Liver (tissue), 9 donors: ENCODE results near the gene GCH1. TPM values are rescaled to one million over a fixed set of nuclear protein-coding genes. Genes with fewer than 3 reads are reported as not detected.

Source experiments
- DNase-seq: peaks from one replicate; pipeline ENCODE4 v3.0.0-alpha.2; 2017; ENCODE audit warnings: low spot score
- H3K27ac ChIP-seq, 2 donors: one replicate each; pipeline ENCODE4 v1.7.0; 2013; ENCODE audit warnings: inconsistent platforms in 2 of 2, low read length in 2 of 2, control low read depth in 1 of 2, low read depth in 1 of 2, mild to moderate bottlenecking in 1 of 2
- H3K27me3 ChIP-seq, 4 donors: one replicate each; pipeline versions ENCODE4 v1.6.1 to v1.7.0; 2013; ENCODE audit warnings: low read length in 3 of 4, inconsistent platforms in 1 of 4, mild to moderate bottlenecking in 1 of 4, moderate library complexity in 1 of 4; ENCODE audit not compliant: control insufficient read depth in 4 of 4, insufficient read depth in 4 of 4
- H3K36me3 ChIP-seq, 4 donors: one replicate each; pipeline versions ENCODE4 v1.6.1 to v1.7.0; 2013; ENCODE audit warnings: low read length in 3 of 4, mild to moderate bottlenecking in 3 of 4, low read depth in 1 of 4, moderate library complexity in 1 of 4; ENCODE audit not compliant: control insufficient read depth in 4 of 4, insufficient read depth in 3 of 4
- H3K4me1 ChIP-seq, 4 donors: one replicate each; pipeline versions ENCODE4 v1.6.1 to v1.7.0; 2013; ENCODE audit warnings: low read length in 3 of 4, mild to moderate bottlenecking in 3 of 4, moderate library complexity in 1 of 4; ENCODE audit not compliant: control insufficient read depth in 4 of 4, insufficient read depth in 4 of 4
- H3K4me3 ChIP-seq, 3 donors: one replicate each; pipeline versions ENCODE4 v1.6.1 to v1.7.0; 2013; ENCODE audit warnings: low read length in 3 of 3, control low read depth in 1 of 3, low read depth in 1 of 3, mild to moderate bottlenecking in 1 of 3
- H3K9ac ChIP-seq, 2 donors: one replicate each; pipeline ENCODE4 v1.7.0; 2013; ENCODE audit warnings: low read length in 2 of 2, mild to moderate bottlenecking in 2 of 2, moderate library complexity in 2 of 2, control low read depth in 1 of 2, low read depth in 1 of 2
- H3K9me3 ChIP-seq, 4 donors: one replicate each; pipeline versions ENCODE4 v1.6.1 to v1.7.0; 2013; ENCODE audit warnings: low read length in 3 of 4; ENCODE audit not compliant: control insufficient read depth in 4 of 4
- ATF3 ChIP-seq: IDR thresholded peaks from 2 replicates; pipeline ENCODE4 v1.6.1; 2016; ENCODE audit warnings: antibody characterized with exemption
- EGR1 ChIP-seq, 2 donors: IDR thresholded peaks; 2 replicates each; pipeline ENCODE4 v1.6.1; 2016 to 2018; ENCODE audit warnings: antibody characterized with exemption in 2 of 2, low read depth in 2 of 2
- FOXA1 ChIP-seq: IDR thresholded peaks from 2 replicates; pipeline ENCODE4 v1.6.1; 2016; ENCODE audit warnings: antibody characterized with exemption
- GABPA ChIP-seq, 2 donors: IDR thresholded peaks in 1 of 2; conservative IDR thresholded peaks in 1 of 2; 2 replicates each; pipeline ENCODE4 v1.6.1; 2016; ENCODE audit warnings: antibody characterized with exemption in 2 of 2, mild to moderate bottlenecking in 1 of 2, moderate library complexity in 1 of 2
- HNF4A ChIP-seq, 2 donors: conservative IDR thresholded peaks; 2 replicates each; pipeline ENCODE4 v1.6.1; 2016; ENCODE audit warnings: antibody characterized with exemption in 2 of 2, mild to moderate bottlenecking in 2 of 2
- HNF4G ChIP-seq: IDR thresholded peaks from 2 replicates; pipeline ENCODE4 v1.6.1; 2016; ENCODE audit warnings: antibody characterized with exemption
- JUND ChIP-seq, 2 donors: IDR thresholded peaks; 2 replicates each; pipeline ENCODE4 v1.6.1; 2016; ENCODE audit warnings: antibody characterized with exemption in 2 of 2
- MAX ChIP-seq: IDR thresholded peaks from 2 replicates; pipeline ENCODE4 v1.6.1; 2016; ENCODE audit warnings: antibody characterized with exemption
- NR2F2 ChIP-seq: IDR thresholded peaks from 2 replicates; pipeline ENCODE4 v1.6.1; 2016; ENCODE audit warnings: antibody characterized with exemption
- RAD21 ChIP-seq, 2 donors: IDR thresholded peaks; 2 replicates each; pipeline ENCODE4 v1.6.1; 2016; ENCODE audit warnings: antibody characterized with exemption in 2 of 2, mild to moderate bottlenecking in 2 of 2
- REST ChIP-seq: IDR thresholded peaks from 2 replicates; pipeline ENCODE4 v1.6.1; 2016; ENCODE audit warnings: antibody characterized with exemption, mild to moderate bottlenecking
- RXRA ChIP-seq, 2 donors: IDR thresholded peaks; 2 replicates each; pipeline ENCODE4 v1.6.1; 2017 to 2018; ENCODE audit warnings: antibody characterized with exemption in 2 of 2, mild to moderate bottlenecking in 1 of 2
- SP1 ChIP-seq: IDR thresholded peaks from 2 replicates; pipeline ENCODE4 v1.6.1; 2018; ENCODE audit warnings: antibody characterized with exemption, mild to moderate bottlenecking
- TAF1 ChIP-seq: conservative IDR thresholded peaks from 2 replicates; pipeline ENCODE4 v1.6.1; 2016; ENCODE audit warnings: antibody characterized with exemption, mild to moderate bottlenecking
- YY1 ChIP-seq: IDR thresholded peaks from 2 replicates; pipeline ENCODE4 v1.6.1; 2016; ENCODE audit warnings: antibody characterized with exemption, mild to moderate bottlenecking
- ZBTB33 ChIP-seq: IDR thresholded peaks from 2 replicates; pipeline ENCODE4 v1.6.1; 2016; ENCODE audit warnings: antibody characterized with exemption
- WGBS: extraction: QIAGEN DNeasy Blood & Tissue Kit; methylation state at CpG from one replicate; pipeline ENCODE4 v1.1.7; 2013; 5-methylcytosine and 5-hydroxymethylcytosine counted together
- polyA plus RNA-seq, 2 donors: library from polyadenylated mRNA; stranded (reverse) in 1 of 2; unstranded in 1 of 2; fragments of 200-250 nt in 1 of 2; fragments of >200 nt in 1 of 2; fragmentation: Nextera tagmentation in 1 of 2; extraction: Ambion mirVana in 1 of 2; gene quantifications; one replicate each; pipeline versions ENCODE4 v1.2.1 to v1.2.3, GENCODE V29; 2013 to 2015
- total RNA-seq, 2 donors: library from RNA; depleted of rRNA; stranded (reverse); fragments of >200 nt; gene quantifications; one replicate each; pipeline ENCODE4 v1.2.3, GENCODE V29; 2014
- donor health status: healthy.
- donor health status: healthy.
- donor health status: healthy.
- donor health status: healthy.
- donor health status: healthy.

The GCH1 gene
- total and polyA plus RNA-seq, 4 donors: 19.7 to 60.0 (median 37.0) TPM

GRCh38 chr14:54848910-54849309, 53.7 kb downstream of the GCH1 start:
- H3K27ac ChIP-seq: no peak overlapping the region
- no peaks in the 10 kb centered on the region for H3K36me3 ChIP-seq
- DNase-seq: no peak
- no peaks in the 10 kb centered on the region for H3K9me3 ChIP-seq
- TF ChIP-seq TAF1 (no peak), ATF3 (no peak), ZBTB33 (no peak), YY1 (no peak), JUND (IDR thresholded peaks at IDR 0.05) (no peak), NR2F2 (no peak), SP1 (no peak), GABPA (IDR thresholded peaks at IDR 0.05 in 1 of 2, conservative IDR thresholded peaks at IDR 0.05 in 1 of 2) (no peak), EGR1 (IDR thresholded peaks at IDR 0.05; ENCODE audit: low read depth in 2 of 2) (no peak)
- 100% methylated on average over 1 of the region's 1 CpG for WGBS
- H3K27me3 ChIP-seq: no peaks in the 10 kb centered on the region
- no peak overlapping the region for H3K4me3 ChIP-seq
- H3K9ac ChIP-seq: no peak overlapping the region
- peaks cover 4 to 34% (median 12%) of the 10 kb centered on the region in 4 donors for H3K4me1 ChIP-seq

GRCh38 chr14:54845641-54846040, 57.0 kb downstream of the GCH1 start:
- peak overlapping the region in 1 of 2 donors; percentile 32 for H3K27ac ChIP-seq
- no peak for DNase-seq

More at GRCh38 chr14:54845641-54846040, 57.0 kb downstream of the GCH1 start:
- Histone ChIP-seq H3K9ac (peak overlapping the region in 1 of 2 donors; percentile 12), H3K9me3 (no peaks in the 10 kb centered on the region), H3K27me3 (no peaks in the 10 kb centered on the region), H3K4me1 (peaks cover 5 to 53% (median 27%) of the 10 kb centered on the region in 4 donors), H3K4me3 (no peak overlapping the region), H3K36me3 (peaks cover 0 to 8% (median 2%) of the 10 kb centered on the region in 4 donors)
- TF ChIP-seq FOXA1: no peak
- no peak for TF ChIP-seq ZBTB33
- TF ChIP-seq HNF4A (conservative IDR thresholded peaks at IDR 0.05): no peak
- no peak for TF ChIP-seq GABPA (IDR thresholded peaks at IDR 0.05 in 1 of 2, conservative IDR thresholded peaks at IDR 0.05 in 1 of 2)
- no peak for TF ChIP-seq HNF4G
- no peak for TF ChIP-seq MAX
- TF ChIP-seq RAD21 (IDR thresholded peaks at IDR 0.05): no peak
- no peak for TF ChIP-seq SP1
- TF ChIP-seq ATF3: no peak
- TF ChIP-seq REST: no peak
- no peak for TF ChIP-seq JUND (IDR thresholded peaks at IDR 0.05)
- TF ChIP-seq RXRA (IDR thresholded peaks at IDR 0.05): no peak
- TF ChIP-seq TAF1: no peak
- WGBS: 73% methylated on average over 7 of the region's 7 CpGs
